Mesenchymal stem cell (in vitro differentiated cells and primary cell): ENCODE measurements around the gene ABHD6.

Experiments
- DNase-seq: peaks from one replicate; pipeline ENCODE4 v3.0.0-alpha.2; 2013
- H2AFZ ChIP-seq: one replicate; pipeline ENCODE4 v1.6.1; 2013; ENCODE audit warnings: low read depth, mild to moderate bottlenecking, control low read depth, inconsistent platforms, low read length, moderate library complexity
- H2AK5ac ChIP-seq: 2 replicates; pipeline ENCODE4 v1.6.1; 2013; ENCODE audit warnings: low read length, moderate library complexity, mild to moderate bottlenecking, inconsistent platforms; ENCODE audit not compliant: severe bottlenecking
- H2BK120ac ChIP-seq: one replicate; pipeline ENCODE4 v1.6.1; 2013; ENCODE audit warnings: low read depth, mild to moderate bottlenecking, inconsistent platforms, low read length, moderate library complexity
- H2BK12ac ChIP-seq, 2 experiments: one replicate each; pipeline ENCODE4 v1.6.1; 2013; ENCODE audit warnings: inconsistent platforms in 2 of 2, low read length in 2 of 2, mild to moderate bottlenecking in 2 of 2, moderate library complexity in 2 of 2, control low read depth in 1 of 2
- H2BK15ac ChIP-seq: one replicate; pipeline ENCODE4 v1.6.1; 2013; ENCODE audit warnings: mild to moderate bottlenecking, low read depth, inconsistent platforms; ENCODE audit not compliant: poor library complexity, severe bottlenecking
- H2BK5ac ChIP-seq: 2 replicates; pipeline ENCODE4 v1.6.1; 2013; ENCODE audit warnings: low read depth, mild to moderate bottlenecking, low read length, control low read depth, inconsistent platforms; ENCODE audit not compliant: poor library complexity, severe bottlenecking
- H3K14ac ChIP-seq, 2 experiments: one replicate each; pipeline ENCODE4 v1.6.1; 2013; ENCODE audit warnings: inconsistent platforms in 2 of 2, low read length in 2 of 2, control low read depth in 1 of 2, mild to moderate bottlenecking in 1 of 2, moderate library complexity in 1 of 2
- H3K18ac ChIP-seq, 2 experiments: one replicate each; pipeline ENCODE4 v1.6.1; 2013; ENCODE audit warnings: inconsistent platforms in 2 of 2, low read length in 2 of 2, control low read depth in 1 of 2, low read depth in 1 of 2, mild to moderate bottlenecking in 1 of 2
- H3K23ac ChIP-seq, 2 experiments: one replicate each; pipeline ENCODE4 v1.6.1; 2013; ENCODE audit warnings: inconsistent platforms in 2 of 2, low read length in 2 of 2, mild to moderate bottlenecking in 2 of 2, moderate library complexity in 2 of 2, control low read depth in 1 of 2
- H3K27ac ChIP-seq: 2 replicates; pipeline ENCODE4 v1.5.1; 2013; ENCODE audit warnings: mild to moderate bottlenecking, moderate library complexity, low read length, control low read depth, inconsistent platforms; ENCODE audit not compliant: poor library complexity, severe bottlenecking
- H3K27me3 ChIP-seq, 2 experiments: 2 replicates each; pipeline versions ENCODE4 v1.6.1 to v1.7.0; 2013; ENCODE audit warnings: low read length in 2 of 2, mild to moderate bottlenecking in 2 of 2, moderate library complexity in 2 of 2, control low read depth in 1 of 2, inconsistent platforms in 1 of 2; ENCODE audit not compliant: control insufficient read depth in 1 of 2, insufficient read depth in 1 of 2
- H3K36me3 ChIP-seq, 2 experiments: 2 replicates each; pipeline versions ENCODE4 v1.6.1 to v1.7.0; 2013; ENCODE audit warnings: low read length in 2 of 2, control low read depth in 1 of 2, inconsistent platforms in 1 of 2, low read depth in 1 of 2, mild to moderate bottlenecking in 1 of 2; ENCODE audit not compliant: insufficient read depth in 2 of 2, control insufficient read depth in 1 of 2
- H3K4ac ChIP-seq, 2 experiments: one replicate each; pipeline ENCODE4 v1.6.1; 2013; ENCODE audit warnings: inconsistent platforms in 2 of 2, low read length in 2 of 2, mild to moderate bottlenecking in 2 of 2, moderate library complexity in 2 of 2, control low read depth in 1 of 2, low read depth in 1 of 2
- H3K4me1 ChIP-seq: 2 replicates; pipeline ENCODE4 v1.6.1; 2013; ENCODE audit warnings: low read depth, low read length, control low read depth; ENCODE audit not compliant: control insufficient read depth, insufficient read depth
- H3K4me2 ChIP-seq: 2 replicates; pipeline ENCODE4 v1.6.1; 2013; ENCODE audit warnings: low read length, mild to moderate bottlenecking, inconsistent platforms; ENCODE audit not compliant: poor library complexity, severe bottlenecking
- H3K4me3 ChIP-seq, 2 experiments: 2 replicates each; pipeline versions ENCODE4 v1.5.1 to v1.7.0; 2013; ENCODE audit warnings: low read length in 2 of 2, mild to moderate bottlenecking in 2 of 2, control low read depth in 1 of 2, low read depth in 1 of 2; ENCODE audit not compliant: insufficient read depth in 1 of 2
- H3K79me1 ChIP-seq: replicated peaks from 2 replicates; pipeline ENCODE4 v1.6.1; 2013; ENCODE audit warnings: mild to moderate bottlenecking, control low read depth, low read length, inconsistent platforms; ENCODE audit not compliant: poor library complexity, severe bottlenecking
- H3K9ac ChIP-seq: 2 replicates; pipeline ENCODE4 v1.7.0; 2013; ENCODE audit warnings: mild to moderate bottlenecking, low read length, moderate library complexity
- H3K9me3 ChIP-seq: 2 replicates; pipeline ENCODE4 v1.7.0; 2013; ENCODE audit warnings: mild to moderate bottlenecking, low read length; ENCODE audit not compliant: control insufficient read depth
- H4K8ac ChIP-seq: one replicate; pipeline ENCODE4 v1.6.1; 2013; ENCODE audit warnings: inconsistent platforms, mild to moderate bottlenecking, low read length, moderate library complexity
- H4K91ac ChIP-seq: one replicate; pipeline ENCODE4 v1.6.1; 2013; ENCODE audit warnings: mild to moderate bottlenecking, low read length, inconsistent platforms
- WGBS: methylation state at CpG from one replicate; pipeline ENCODE4 v1.1.7; 2013; ENCODE audit warnings: mixed read lengths; 5-methylcytosine and 5-hydroxymethylcytosine counted together

ABHD6 gene

DNA sequence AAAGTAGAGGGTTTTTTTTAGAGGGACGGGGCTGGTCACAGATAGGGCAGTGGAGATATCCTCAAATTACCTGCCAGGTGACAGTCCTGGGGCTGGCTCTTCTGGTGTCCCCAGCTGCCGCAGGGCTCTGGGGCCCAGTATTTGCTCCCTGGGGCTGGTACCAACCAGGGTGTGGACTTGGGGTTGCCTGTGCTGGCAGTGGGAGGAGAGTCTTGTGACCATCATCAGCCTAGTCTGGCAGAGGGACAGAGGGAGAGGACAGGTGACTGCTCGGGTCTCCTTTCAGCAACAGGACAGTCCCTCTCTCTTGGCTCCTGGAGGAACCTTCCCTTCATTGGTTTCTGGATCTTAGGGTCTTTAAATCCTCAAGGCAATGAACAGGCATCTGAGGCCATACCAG, 60.6 kb downstream of the ABHD6 start:
- no peak overlapping the region for H3K4ac ChIP-seq
- H2AK5ac ChIP-seq: no peak overlapping the region
- no peak overlapping the region for H2AFZ ChIP-seq
- peaks cover 10% of the 10 kb centered on the region for H3K9me3 ChIP-seq
- H3K27me3 ChIP-seq: peaks cover 27 to 46% of the 10 kb centered on the region in 2 experiments
- no peaks in the 10 kb centered on the region for H3K79me1 ChIP-seq
- DNase-seq: no peak
- H4K91ac ChIP-seq: no peak overlapping the region
- no peak overlapping the region for H3K4me3 ChIP-seq
- WGBS: 68% methylated on average over 3 of the region's 3 CpGs
- no peak overlapping the region for H3K4me2 ChIP-seq
- H3K4me1 ChIP-seq: no peaks in the 10 kb centered on the region
- H4K8ac ChIP-seq: no peak overlapping the region
- no peak overlapping the region for H3K14ac ChIP-seq
- no peak overlapping the region for H2BK12ac ChIP-seq
- no peak overlapping the region for H2BK120ac ChIP-seq
- H3K36me3 ChIP-seq: peaks cover 0 to 2% of the 10 kb centered on the region in 2 experiments
- no peak overlapping the region for H2BK15ac ChIP-seq
- no peak overlapping the region for H3K18ac ChIP-seq
- H3K23ac ChIP-seq: no peak overlapping the region
- no peak overlapping the region for H3K27ac ChIP-seq
- no peak overlapping the region for H3K9ac ChIP-seq
- H2BK5ac ChIP-seq: no peak overlapping the region

DNA sequence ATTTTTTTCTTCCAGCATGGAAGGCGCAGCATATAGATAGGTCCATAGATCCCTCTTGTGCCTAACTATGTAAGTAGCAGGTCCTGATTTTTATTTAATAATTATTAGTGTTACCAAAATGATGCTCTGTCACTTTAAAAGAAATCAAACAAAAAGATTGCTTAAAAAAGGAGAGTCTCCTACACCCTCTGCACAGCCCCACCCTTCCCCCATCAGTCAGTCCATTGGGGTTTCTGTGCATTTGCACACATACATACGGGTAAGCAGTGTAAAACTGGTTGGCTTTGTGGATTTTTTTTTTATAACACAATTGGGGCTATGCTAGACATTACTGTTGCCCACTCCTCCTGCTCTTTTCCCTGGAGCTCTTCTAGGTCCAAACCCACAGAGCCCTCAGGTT, 61.5 kb downstream of the ABHD6 start:
- Histone ChIP-seq H3K4me3 (no peak overlapping the region), H3K14ac (no peak overlapping the region), H3K79me1 (no peaks in the 10 kb centered on the region), H2BK5ac (no peak overlapping the region), H3K4me2 (no peak overlapping the region), H2BK12ac (no peak overlapping the region), H3K18ac (no peak overlapping the region), H3K36me3 (no peaks in the 10 kb centered on the region), H3K27me3 (peaks cover 27 to 46% of the 10 kb centered on the region in 2 experiments), H2AK5ac (no peak overlapping the region), H4K8ac (no peak overlapping the region), H2AFZ (no peak overlapping the region), H2BK120ac (no peak overlapping the region), H3K9ac (no peak overlapping the region), H4K91ac (no peak overlapping the region), H3K4me1 (no peaks in the 10 kb centered on the region), H3K4ac (no peak overlapping the region), H3K9me3 (peaks cover 10% of the 10 kb centered on the region), H3K27ac (no peak overlapping the region), H3K23ac (no peak overlapping the region), H2BK15ac (no peak overlapping the region)
- DNase-seq: no peak
- WGBS: no CpG with 5 or more reads among the region's 2 CpGs

DNA sequence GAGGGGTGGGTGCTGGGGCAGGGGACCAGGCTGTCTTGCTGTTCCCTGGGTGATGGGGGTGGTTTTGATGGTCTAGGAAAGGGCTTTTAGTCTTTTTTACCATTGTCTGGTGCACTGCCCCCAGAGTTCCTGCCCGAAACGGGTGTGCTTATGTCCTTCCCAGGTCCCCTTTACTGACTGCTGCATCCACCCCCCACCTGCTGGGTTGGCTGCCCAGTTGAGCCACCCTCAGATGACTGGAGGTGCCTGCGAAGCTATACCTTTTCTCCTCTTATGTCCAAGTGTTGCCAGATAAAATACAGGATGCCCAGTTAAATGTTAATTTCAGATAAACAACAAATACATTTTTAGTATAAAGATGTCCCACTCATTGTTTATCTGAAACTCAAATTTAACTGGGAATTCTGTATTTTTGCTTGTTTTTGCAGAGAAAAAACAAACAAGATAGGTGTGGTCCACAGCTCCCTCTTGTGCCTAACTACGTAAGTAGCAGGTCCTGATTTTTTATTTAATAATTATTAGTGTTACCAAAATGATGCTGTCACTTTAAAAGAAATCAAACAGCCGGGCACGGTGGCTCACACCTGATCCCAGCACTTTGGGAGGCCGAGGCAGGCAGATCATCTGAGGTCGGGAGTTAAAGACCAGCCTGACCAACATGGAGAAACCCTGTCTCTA, 62.4 kb downstream of the ABHD6 start:
- Histone ChIP-seq H3K4me2 (no peak overlapping the region), H3K23ac (peak overlapping the region in 1 of 2 experiments; percentile 9), H3K27me3 (peaks cover 27 to 46% of the 10 kb centered on the region in 2 experiments), H2AFZ (no peak overlapping the region), H3K18ac (no peak overlapping the region), H2BK120ac (no peak overlapping the region), H3K79me1 (no peaks in the 10 kb centered on the region), H3K27ac (no peak overlapping the region), H4K8ac (no peak overlapping the region), H2BK5ac (no peak overlapping the region), H2AK5ac (no peak overlapping the region), H3K9me3 (peaks cover 10% of the 10 kb centered on the region), H3K4me3 (no peak overlapping the region), H2BK15ac (no peak overlapping the region), H3K9ac (no peak overlapping the region), H2BK12ac (no peak overlapping the region), H3K4me1 (no peaks in the 10 kb centered on the region), H3K4ac (no peak overlapping the region), H4K91ac (no peak overlapping the region), H3K14ac (no peak overlapping the region), H3K36me3 (no peaks in the 10 kb centered on the region)
- DNase-seq: peak; percentile 48
- WGBS: 15% methylated on average over 7 of the region's 8 CpGs

DNA sequence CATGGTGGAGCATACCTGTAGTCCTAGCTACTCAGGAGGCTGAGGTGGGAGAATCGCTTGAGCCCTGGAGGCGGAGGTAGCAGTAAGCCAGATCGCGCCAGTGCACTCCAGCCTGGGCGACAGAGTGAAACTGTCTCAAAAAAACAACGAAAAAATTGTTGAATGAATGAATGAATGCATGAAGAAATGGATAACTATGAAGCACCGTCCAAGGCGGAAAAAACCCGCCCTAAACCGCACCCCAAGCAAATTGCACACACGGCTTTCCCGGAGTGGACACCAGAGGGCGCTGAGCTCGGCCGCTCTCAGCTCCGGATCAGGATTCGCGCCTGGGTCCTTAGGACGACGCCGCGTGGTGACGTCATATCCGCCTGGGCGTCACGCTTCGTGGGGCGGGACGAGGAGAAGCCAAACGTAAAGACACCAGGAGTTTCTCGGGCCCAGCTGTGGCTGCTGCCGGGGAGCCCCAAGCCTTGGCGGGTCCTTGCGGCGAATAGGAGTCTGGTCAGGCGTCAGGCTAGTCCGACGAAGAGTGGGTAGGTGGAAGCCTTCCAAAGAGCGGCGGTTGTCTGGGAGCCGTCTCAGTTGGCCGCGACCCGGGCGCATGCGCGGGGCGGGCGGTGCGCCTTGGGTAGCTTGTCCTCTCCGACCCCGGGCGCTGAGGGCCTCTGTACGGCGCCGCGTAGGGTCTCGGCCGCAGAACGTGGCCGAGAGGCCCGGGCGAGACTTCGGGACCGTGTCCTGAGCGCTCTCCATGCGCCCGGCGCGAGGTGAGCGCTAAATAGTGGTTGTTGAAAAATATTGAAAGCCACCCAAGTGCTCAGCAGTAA, 68.5 kb downstream of the ABHD6 start, which contains the start of the genes HTD2 and RPP14:
Gene HTD2, plus strand, starts transcription at position 639 of the 830 bp plus-strand sequence. CDS start 11,094 bp downstream, outside the sequence.
Gene RPP14, plus strand, starts transcription at position 364 of the 830 bp plus-strand sequence. CDS start 4,085 bp downstream, outside the sequence.
- Histone ChIP-seq H4K91ac (peak within 1 kb of the TSS; percentile 65), H3K79me1 (peaks cover 5% of the 10 kb centered on the region), H2BK15ac (peak within 1 kb of the TSS; percentile 77), H3K36me3 (peaks cover 8 to 23% of the 10 kb centered on the region in 2 experiments), H3K9me3 (no peaks in the 10 kb centered on the region), H3K9ac (peak within 1 kb of the TSS; percentile 99), H2BK120ac (no peak within 1 kb of the TSS), H2BK12ac (peak within 1 kb of the TSS in 1 of 2 experiments; percentile 90), H3K18ac (peak within 1 kb of the TSS; percentile 91 to 99), H4K8ac (peak within 1 kb of the TSS; percentile 77), H3K14ac (peak within 1 kb of the TSS in 1 of 2 experiments; percentile 98), H2AK5ac (no peak within 1 kb of the TSS), H3K27ac (peak within 1 kb of the TSS; percentile 97), H3K4me2 (peak within 1 kb of the TSS; percentile 79), H3K4ac (peak within 1 kb of the TSS; percentile 24 to 99), H3K4me3 (peak within 1 kb of the TSS; percentile 68 to 85), H2BK5ac (peak within 1 kb of the TSS; percentile 97), H3K23ac (no peak within 1 kb of the TSS), H2AFZ (peak within 1 kb of the TSS; percentile 86), H3K27me3 (peaks cover 14 to 20% of the 10 kb centered on the region in 2 experiments), H3K4me1 (peaks cover 7% of the 10 kb centered on the region)
- 6% methylated on average over 67 of the region's 71 CpGs for WGBS
- DNase-seq: peak; percentile 97
